Measurements from ENCODE around the gene UBQLN1.

The UBQLN1 gene

DNA sequence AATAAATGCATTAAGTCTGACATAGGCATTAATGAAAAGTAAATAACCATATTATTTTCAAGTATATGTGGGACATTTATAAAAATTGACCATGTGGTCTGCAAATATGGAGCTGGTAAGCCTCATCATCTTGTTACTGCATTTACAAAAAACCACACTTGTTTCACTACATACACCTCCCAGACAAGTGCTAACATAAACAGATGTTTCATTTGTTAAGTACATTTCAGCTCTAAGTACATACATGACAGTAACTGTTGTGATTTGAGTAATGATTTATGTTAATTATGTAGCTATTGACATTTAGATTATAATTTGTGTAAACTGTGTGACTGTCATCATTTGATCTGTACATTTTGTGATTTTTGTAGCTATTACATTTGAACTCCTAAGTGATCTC lies 70.9 kb downstream of the UBQLN1 start:
- no peak for DNase-seq (ENCODE audit: low read depth)
- TF ChIP-seq CTCF (conservative IDR thresholded peaks at IDR 0.05; ENCODE audit: low read depth, low read length) = no peak
- no peak overlapping the region for H3K4me3 ChIP-seq (ENCODE audit: low read length)

- no peak overlapping the region for H3K4me3 ChIP-seq (ENCODE audit: low read length)
- no peak for DNase-seq (ENCODE audit: low read depth)
- no peak for TF ChIP-seq CTCF (conservative IDR thresholded peaks at IDR 0.05; ENCODE audit: low read depth, low read length)
Measured at GRCh38 chr9:83633676-83634075, 74.1 kb downstream of the UBQLN1 start.

DNA sequence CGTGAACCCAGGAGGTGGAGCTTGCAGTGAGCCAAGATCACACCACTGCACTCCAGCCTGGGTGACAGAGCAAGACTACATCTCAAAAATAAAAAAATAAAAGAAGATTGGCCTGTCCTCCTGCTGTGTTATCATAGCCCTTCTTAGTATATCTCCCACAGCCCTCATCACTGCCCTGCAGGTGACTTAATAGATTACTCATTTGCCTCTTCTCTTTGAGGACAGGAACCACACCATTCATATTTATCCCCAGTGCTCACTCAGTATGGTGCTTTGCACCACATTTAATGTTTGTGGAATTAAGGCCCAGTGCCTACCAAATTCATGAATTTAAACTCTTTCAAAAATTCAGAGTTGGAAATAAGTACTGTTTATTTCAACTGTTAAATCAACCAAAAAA lies 74.5 kb downstream of the UBQLN1 start:
- no peak for TF ChIP-seq CTCF (conservative IDR thresholded peaks at IDR 0.05; ENCODE audit: low read depth, low read length)
- no peak for DNase-seq (ENCODE audit: low read depth)
- H3K4me3 ChIP-seq (ENCODE audit: low read length) = no peak overlapping the region

DNA sequence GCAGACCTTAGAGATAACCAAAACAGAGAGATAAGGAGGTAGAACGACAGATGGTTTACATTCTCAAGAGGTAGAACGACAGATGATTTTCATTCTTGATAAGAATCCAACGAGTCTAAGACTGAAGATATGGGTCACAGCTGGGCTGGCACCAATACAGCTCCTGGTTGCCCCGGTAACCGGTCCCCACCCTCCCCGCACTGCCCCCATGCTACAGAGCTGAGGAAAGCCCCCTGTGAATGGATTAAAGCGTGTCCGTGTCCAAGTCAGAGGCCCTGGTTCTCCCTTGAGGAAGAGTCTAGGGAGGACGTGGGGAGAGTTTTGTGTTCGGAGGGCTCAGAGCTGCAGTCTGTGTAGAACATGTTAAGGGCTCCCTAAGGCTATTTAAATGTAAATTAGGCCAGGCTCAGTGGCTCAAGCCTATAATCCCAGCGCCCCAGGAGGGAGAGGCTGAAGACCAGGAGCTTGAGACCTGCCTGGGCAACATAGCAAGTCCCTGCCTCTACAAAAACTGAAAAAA lies 76.8 kb downstream of the UBQLN1 start:
- TF ChIP-seq CTCF (conservative IDR thresholded peaks at IDR 0.05; ENCODE audit: low read depth, low read length) = no peak
- no peak for DNase-seq (ENCODE audit: low read depth)
- no peak overlapping the region for H3K4me3 ChIP-seq (ENCODE audit: low read length)

DNA sequence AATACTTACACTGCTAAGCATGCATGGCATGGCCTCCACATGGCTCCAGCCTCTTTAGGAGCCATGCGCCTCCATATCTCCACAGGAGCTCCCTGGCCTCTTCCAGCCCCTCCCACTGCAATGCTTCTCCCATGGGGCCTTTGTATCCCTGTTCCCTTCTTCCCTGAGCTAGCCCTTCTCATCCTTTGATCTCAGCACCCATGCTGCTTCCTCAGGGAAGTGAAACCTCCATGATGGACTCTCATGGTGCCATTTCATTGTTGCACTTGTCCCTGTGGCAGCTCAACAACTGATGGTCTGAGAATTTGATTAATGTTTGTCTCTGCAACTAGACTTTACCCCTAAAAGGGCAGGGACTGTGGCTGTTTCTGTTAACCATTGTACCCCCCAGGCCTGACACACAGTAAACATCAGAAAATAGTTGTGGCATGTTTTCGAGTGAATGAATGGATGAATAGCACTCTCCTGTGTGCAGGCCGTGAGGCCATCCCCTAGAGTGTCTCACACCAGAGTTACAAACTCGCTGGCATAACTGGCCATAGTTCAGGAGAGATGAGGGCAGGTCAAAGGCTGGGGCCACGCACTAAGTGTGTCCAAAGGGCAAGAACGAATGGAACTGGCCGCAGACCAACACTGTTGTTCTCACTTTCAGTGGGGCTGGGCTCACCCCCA lies 78.2 kb downstream of the UBQLN1 start:
- TF ChIP-seq CTCF (conservative IDR thresholded peaks at IDR 0.05; ENCODE audit: low read depth, low read length) = no peak
- DNase-seq (ENCODE audit: low read depth) = no peak
- no peak overlapping the region for H3K4me3 ChIP-seq (ENCODE audit: low read length)

GRCh38 chr9:83628540-83628939 lies 79.2 kb downstream of the UBQLN1 start:
- no peak for DNase-seq (ENCODE audit: low read depth)
- no peak overlapping the region for H3K4me3 ChIP-seq (ENCODE audit: low read length)

More at GRCh38 chr9:83628540-83628939, 79.2 kb downstream of the UBQLN1 start:
- TF ChIP-seq CTCF (conservative IDR thresholded peaks at IDR 0.05; ENCODE audit: low read depth, low read length) = no peak

All from retinal pigment epithelial cell (primary cell).